HepG2 (cell line): ENCODE measurements around the gene TMEM238. TPM values are rescaled to one million over a fixed set of nuclear protein-coding genes. Genes with fewer than 3 reads are reported as not detected.

ENCODE experiments used
- ARNT ChIP-seq: fragments of 450-650 bp; IDR thresholded peaks from 2 replicates; pipeline ENCODE4 v1.6.1; 2017
- CBX5 ChIP-seq: sonication (generic); formaldehyde crosslinking; IDR thresholded peaks from 2 replicates; pipeline ENCODE4 v1.4.0; 2020; ENCODE audit warnings: missing genetic modification reagents, borderline replicate concordance
- CERS6 ChIP-seq: sonication (generic); formaldehyde crosslinking; IDR thresholded peaks from 2 replicates; pipeline ENCODE4 v1.5.0; 2020; ENCODE audit warnings: missing genetic modification reagents
- GPBP1L1 ChIP-seq: sonication (generic); formaldehyde crosslinking; IDR thresholded peaks from 2 replicates; pipeline ENCODE4 v1.5.0; 2020; ENCODE audit warnings: mild to moderate bottlenecking, missing genetic modification reagents
- KAT8 ChIP-seq: IDR thresholded peaks from 2 replicates; pipeline ENCODE4 v1.6.1; 2016; ENCODE audit warnings: missing genetic modification reagents, missing compliant biosample characterization
- MZF1 ChIP-seq: sonication (generic); formaldehyde crosslinking; IDR thresholded peaks from 2 replicates; pipeline ENCODE4 v1.8.1; 2023; ENCODE audit warnings: mild to moderate bottlenecking, missing genetic modification reagents, borderline replicate concordance
- NAIF1 ChIP-seq: sonication (generic); formaldehyde crosslinking; IDR thresholded peaks from 2 replicates; pipeline ENCODE4 v1.5.0; 2020; ENCODE audit warnings: mild to moderate bottlenecking, missing genetic modification reagents, borderline replicate concordance
- RXRB ChIP-seq: IDR thresholded peaks from 2 replicates; pipeline ENCODE4 v1.6.1; 2016; ENCODE audit warnings: borderline replicate concordance, missing genetic modification reagents, missing compliant biosample characterization
- SALL2 ChIP-seq: sonication (generic); formaldehyde crosslinking; IDR thresholded peaks from 2 replicates; pipeline ENCODE4 v1.8.1; 2023; ENCODE audit warnings: mild to moderate bottlenecking, missing genetic modification reagents, inconsistent platforms
- SETDB1 ChIP-seq: sonication (generic); formaldehyde crosslinking; IDR thresholded peaks from 2 replicates; pipeline ENCODE4 v1.5.1; 2020; ENCODE audit warnings: missing genetic modification reagents, mild to moderate bottlenecking, borderline replicate concordance
- SP5 ChIP-seq: IDR thresholded peaks from 2 replicates; pipeline ENCODE4 v1.6.1; 2016; ENCODE audit warnings: low read depth, borderline replicate concordance
- SRSF4 ChIP-seq: fragments of 200-400 bp; formaldehyde crosslinking; IDR thresholded peaks from one replicate; pipeline ENCODE4 v1.6.1; 2018; ENCODE audit warnings: mild to moderate bottlenecking, low read depth, low read length, moderate library complexity; ENCODE audit not compliant: poor library complexity, severe bottlenecking
- YY1 ChIP-seq: IDR thresholded peaks from 2 replicates; pipeline ENCODE4 v1.6.1; 2011; ENCODE audit warnings: low read length, low read depth, moderate library complexity, mild to moderate bottlenecking; ENCODE audit not compliant: insufficient read depth, insufficient replicate concordance
- ZNF382 ChIP-seq: sonication (generic); formaldehyde crosslinking; IDR thresholded peaks from 2 replicates; pipeline ENCODE4 v1.5.0; 2020; ENCODE audit warnings: missing genetic modification reagents, mild to moderate bottlenecking, borderline replicate concordance
- polyA plus RNA-seq, 8 experiments: library from polyadenylated mRNA; depleted of rRNA in 3 of 8; stranded (reverse) in 7 of 8; unstranded in 1 of 8; fragments of >200 nt; fragmentation: Illumina TruSeq in 4 of 8; extraction: Trizol in 4 of 8; gene quantifications; 2 replicates each; pipeline versions ENCODE4 v1.2.1 to v1.2.3, GENCODE V29; 2011 to 2016; ENCODE audit warnings: low read depth in 4 of 8, missing spikeins in 1 of 8, mixed read lengths in 1 of 8; ENCODE audit not compliant: insufficient read depth in 1 of 8
- total RNA-seq, 5 experiments: library from RNA; depleted of rRNA; stranded (reverse); fragments of >200 nt; fragmentation: Illumina TruSeq; extraction: Trizol; gene quantifications; 2 replicates each; pipeline ENCODE4 v1.2.3, GENCODE V29; 2016; ENCODE audit warnings: low read depth in 1 of 5
- TF ChIP-seq, protein P1 (sequence below): sonication (generic); formaldehyde crosslinking; IDR thresholded peaks from 2 replicates; pipeline ENCODE4 v1.4.0; 2020; ENCODE audit warnings: missing genetic modification reagents
- TF ChIP-seq, protein P2 (sequence below): sonication (generic); formaldehyde crosslinking; IDR thresholded peaks from 2 replicates; pipeline ENCODE4 v1.4.0; 2020; ENCODE audit warnings: mild to moderate bottlenecking, missing genetic modification reagents, borderline replicate concordance

Gene TMEM238
- total and polyA plus RNA-seq, 2 of the 13 experiments (the other 11 are each of a cell fraction or from before 2014, with no cell fraction given) = not detected

GRCh38 chr19:55385724-55386492, 1.8 kb upstream of the TMEM238 start, which contains the start of gene RPL28 (continued):
- TF ChIP-seq, protein P1, sequence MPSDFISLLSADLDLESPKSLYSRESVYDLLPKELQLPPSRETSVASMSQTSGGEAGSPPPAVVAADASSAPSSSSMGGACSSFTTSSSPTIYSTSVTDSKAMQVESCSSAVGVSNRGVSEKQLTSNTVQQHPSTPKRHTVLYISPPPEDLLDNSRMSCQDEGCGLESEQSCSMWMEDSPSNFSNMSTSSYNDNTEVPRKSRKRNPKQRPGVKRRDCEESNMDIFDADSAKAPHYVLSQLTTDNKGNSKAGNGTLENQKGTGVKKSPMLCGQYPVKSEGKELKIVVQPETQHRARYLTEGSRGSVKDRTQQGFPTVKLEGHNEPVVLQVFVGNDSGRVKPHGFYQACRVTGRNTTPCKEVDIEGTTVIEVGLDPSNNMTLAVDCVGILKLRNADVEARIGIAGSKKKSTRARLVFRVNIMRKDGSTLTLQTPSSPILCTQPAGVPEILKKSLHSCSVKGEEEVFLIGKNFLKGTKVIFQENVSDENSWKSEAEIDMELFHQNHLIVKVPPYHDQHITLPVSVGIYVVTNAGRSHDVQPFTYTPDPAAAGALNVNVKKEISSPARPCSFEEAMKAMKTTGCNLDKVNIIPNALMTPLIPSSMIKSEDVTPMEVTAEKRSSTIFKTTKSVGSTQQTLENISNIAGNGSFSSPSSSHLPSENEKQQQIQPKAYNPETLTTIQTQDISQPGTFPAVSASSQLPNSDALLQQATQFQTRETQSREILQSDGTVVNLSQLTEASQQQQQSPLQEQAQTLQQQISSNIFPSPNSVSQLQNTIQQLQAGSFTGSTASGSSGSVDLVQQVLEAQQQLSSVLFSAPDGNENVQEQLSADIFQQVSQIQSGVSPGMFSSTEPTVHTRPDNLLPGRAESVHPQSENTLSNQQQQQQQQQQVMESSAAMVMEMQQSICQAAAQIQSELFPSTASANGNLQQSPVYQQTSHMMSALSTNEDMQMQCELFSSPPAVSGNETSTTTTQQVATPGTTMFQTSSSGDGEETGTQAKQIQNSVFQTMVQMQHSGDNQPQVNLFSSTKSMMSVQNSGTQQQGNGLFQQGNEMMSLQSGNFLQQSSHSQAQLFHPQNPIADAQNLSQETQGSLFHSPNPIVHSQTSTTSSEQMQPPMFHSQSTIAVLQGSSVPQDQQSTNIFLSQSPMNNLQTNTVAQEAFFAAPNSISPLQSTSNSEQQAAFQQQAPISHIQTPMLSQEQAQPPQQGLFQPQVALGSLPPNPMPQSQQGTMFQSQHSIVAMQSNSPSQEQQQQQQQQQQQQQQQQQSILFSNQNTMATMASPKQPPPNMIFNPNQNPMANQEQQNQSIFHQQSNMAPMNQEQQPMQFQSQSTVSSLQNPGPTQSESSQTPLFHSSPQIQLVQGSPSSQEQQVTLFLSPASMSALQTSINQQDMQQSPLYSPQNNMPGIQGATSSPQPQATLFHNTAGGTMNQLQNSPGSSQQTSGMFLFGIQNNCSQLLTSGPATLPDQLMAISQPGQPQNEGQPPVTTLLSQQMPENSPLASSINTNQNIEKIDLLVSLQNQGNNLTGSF (CRISPR knock-in tag) = peak; percentile 60; the same call in 1 of the 2 replicates
- TF ChIP-seq KAT8 (CRISPR knock-in tag) (peak; percentile 88), SALL2 (CRISPR knock-in tag) (peak; percentile 82), CERS6 (no peak), YY1 (peak; percentile 75), ARNT (no peak), GPBP1L1 (CRISPR knock-in tag) (no peak), NAIF1 (CRISPR knock-in tag) (no peak), SETDB1 (CRISPR knock-in tag) (no peak), MZF1 (CRISPR knock-in tag) (no peak), SP5 (0 out of 2 replicates have a peak, but pooled peaks have one; percentile 35), SRSF4 (no peak), CBX5 (CRISPR knock-in tag) (no peak), ZNF382 (CRISPR knock-in tag) (no peak), RXRB (CRISPR knock-in tag) (peak; percentile 72)
- TF ChIP-seq, protein P2, sequence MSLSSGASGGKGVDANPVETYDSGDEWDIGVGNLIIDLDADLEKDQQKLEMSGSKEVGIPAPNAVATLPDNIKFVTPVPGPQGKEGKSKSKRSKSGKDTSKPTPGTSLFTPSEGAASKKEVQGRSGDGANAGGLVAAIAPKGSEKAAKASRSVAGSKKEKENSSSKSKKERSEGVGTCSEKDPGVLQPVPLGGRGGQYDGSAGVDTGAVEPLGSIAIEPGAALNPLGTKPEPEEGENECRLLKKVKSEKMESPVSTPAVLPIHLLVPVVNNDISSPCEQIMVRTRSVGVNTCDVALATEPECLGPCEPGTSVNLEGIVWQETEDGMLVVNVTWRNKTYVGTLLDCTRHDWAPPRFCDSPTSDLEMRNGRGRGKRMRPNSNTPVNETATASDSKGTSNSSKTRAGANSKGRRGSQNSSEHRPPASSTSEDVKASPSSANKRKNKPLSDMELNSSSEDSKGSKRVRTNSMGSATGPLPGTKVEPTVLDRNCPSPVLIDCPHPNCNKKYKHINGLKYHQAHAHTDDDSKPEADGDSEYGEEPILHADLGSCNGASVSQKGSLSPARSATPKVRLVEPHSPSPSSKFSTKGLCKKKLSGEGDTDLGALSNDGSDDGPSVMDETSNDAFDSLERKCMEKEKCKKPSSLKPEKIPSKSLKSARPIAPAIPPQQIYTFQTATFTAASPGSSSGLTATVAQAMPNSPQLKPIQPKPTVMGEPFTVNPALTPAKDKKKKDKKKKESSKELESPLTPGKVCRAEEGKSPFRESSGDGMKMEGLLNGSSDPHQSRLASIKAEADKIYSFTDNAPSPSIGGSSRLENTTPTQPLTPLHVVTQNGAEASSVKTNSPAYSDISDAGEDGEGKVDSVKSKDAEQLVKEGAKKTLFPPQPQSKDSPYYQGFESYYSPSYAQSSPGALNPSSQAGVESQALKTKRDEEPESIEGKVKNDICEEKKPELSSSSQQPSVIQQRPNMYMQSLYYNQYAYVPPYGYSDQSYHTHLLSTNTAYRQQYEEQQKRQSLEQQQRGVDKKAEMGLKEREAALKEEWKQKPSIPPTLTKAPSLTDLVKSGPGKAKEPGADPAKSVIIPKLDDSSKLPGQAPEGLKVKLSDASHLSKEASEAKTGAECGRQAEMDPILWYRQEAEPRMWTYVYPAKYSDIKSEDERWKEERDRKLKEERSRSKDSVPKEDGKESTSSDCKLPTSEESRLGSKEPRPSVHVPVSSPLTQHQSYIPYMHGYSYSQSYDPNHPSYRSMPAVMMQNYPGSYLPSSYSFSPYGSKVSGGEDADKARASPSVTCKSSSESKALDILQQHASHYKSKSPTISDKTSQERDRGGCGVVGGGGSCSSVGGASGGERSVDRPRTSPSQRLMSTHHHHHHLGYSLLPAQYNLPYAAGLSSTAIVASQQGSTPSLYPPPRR (CRISPR knock-in tag) = no peak; the same call in 1 of the 2 replicates
